Left ventricle myocardium superior (tissue), 1 donor: Measurements from ENCODE around the gene MTHFD1L. TPM values are rescaled to one million over a fixed set of nuclear protein-coding genes. Genes with fewer than 3 reads are reported as not detected.
A peak's percentile ranks its signal among the peaks of the same experiment; 100 is the strongest.

ENCODE experiments used
- ATAC-seq: fragments of 200-7000 bp; cut with Tn5 transposase; one replicate; pipeline ENCODE4 v1.9.1; 2020; ENCODE audit warnings: mild to moderate bottlenecking, moderate library complexity
- DNase-seq: peaks from one replicate; pipeline ENCODE4 v3.0.0-alpha.2; 2020
- intact Hi-C: fragments of 100-400 bp; cut with micrococcal nuclease; formaldehyde crosslinking; loops from one replicate; pipeline ENCODE4 v1.11.0; 2022
- total RNA-seq: library from RNA; stranded (reverse); fragmentation: NEBNext Ultra II Directional; extraction: Animal tissue kit (Norgen Biotek cat#: 25700); gene quantifications from one replicate; pipeline ENCODE4 v1.2.1, GENCODE V29; 2021
- donor health status: DM: no; HTN: yes; CAD: no; lungs with severe emphysema.

The MTHFD1L gene
- total RNA-seq, 1 donor from 2014 or later, result 2.4 TPM

GRCh38 chr6:151052021-151052646 lies 186.6 kb downstream of the MTHFD1L start:
- intact Hi-C loops, result no loop called here
- DNase-seq (no peak), ATAC-seq (no peak)

GRCh38 chr6:151054306-151054705 lies 188.8 kb downstream of the MTHFD1L start:
- intact Hi-C loops, result no loop called here
- ATAC-seq (peak; percentile 65), DNase-seq (no peak)

- ATAC-seq (no peak), DNase-seq (no peak)
- intact Hi-C loops, result no loop called here
Observed at GRCh38 chr6:151056230-151056907, 190.9 kb downstream of the MTHFD1L start.

GRCh38 chr6:151057061-151057460 lies 191.6 kb downstream of the MTHFD1L start:
- ATAC-seq (no peak), DNase-seq (no peak)
- intact Hi-C loops, result no loop called here

- intact Hi-C loops, result no loop called here
- peak; percentile 88 for ATAC-seq
- DNase-seq, result peak; percentile 64
Observed at GRCh38 chr6:151058021-151058733, 192.7 kb downstream of the MTHFD1L start.

- intact Hi-C loops, result no loop called here
- no peak for DNase-seq
- no peak for ATAC-seq
Observed at GRCh38 chr6:151059612-151060095, 194.2 kb downstream of the MTHFD1L start.

- no peak for DNase-seq
- ATAC-seq, result no peak
- intact Hi-C loops, result no loop called here
Observed at GRCh38 chr6:151060096-151060765, 194.7 kb downstream of the MTHFD1L start.

- ATAC-seq (no peak), DNase-seq (no peak)
- intact Hi-C loops, result no loop called here
Observed at GRCh38 chr6:151060766-151061531, 195.4 kb downstream of the MTHFD1L start.

- ATAC-seq (no peak), DNase-seq (no peak)
- intact Hi-C loops, result no loop called here
Observed at GRCh38 chr6:151063352-151063751, 197.8 kb downstream of the MTHFD1L start.

- intact Hi-C loops, result no loop called here
- no peak for ATAC-seq
- DNase-seq, result no peak
Observed at GRCh38 chr6:151063842-151064647, 198.5 kb downstream of the MTHFD1L start.

- ATAC-seq, result peak; percentile 74
- intact Hi-C loops, result no loop called here
- DNase-seq, result peak; percentile 47
Observed at GRCh38 chr6:151065027-151065815, 199.7 kb downstream of the MTHFD1L start.

- intact Hi-C loops, result no loop called here
- ATAC-seq (peak; percentile 66), DNase-seq (peak; percentile 73)
Observed at GRCh38 chr6:151067684-151068596, 202.4 kb downstream of the MTHFD1L start.

GRCh38 chr6:151068761-151069312 lies 203.3 kb downstream of the MTHFD1L start:
- no peak for ATAC-seq
- DNase-seq, result no peak
- intact Hi-C loops, result no loop called here

GRCh38 chr6:151069641-151070040 lies 204.1 kb downstream of the MTHFD1L start:
- DNase-seq, result no peak
- ATAC-seq, result no peak
- intact Hi-C loops, result no loop called here

- intact Hi-C loops, result no loop called here
- ATAC-seq (no peak), DNase-seq (no peak)
Observed at GRCh38 chr6:151070631-151071051, 205.1 kb downstream of the MTHFD1L start.

- peak; percentile 80 for ATAC-seq
- intact Hi-C loops, result no loop called here
- DNase-seq, result peak; percentile 55
Observed at GRCh38 chr6:151071295-151071694, 205.8 kb downstream of the MTHFD1L start.
